Astrocyte of the cerebellum (primary cell): ENCODE measurements around the gene ACAP1.

Experiments used
- DNase-seq: peaks from one replicate; pipeline ENCODE4 v3.0.0-alpha.2; 2011; ENCODE audit warnings: low read depth
- H3K4me3 ChIP-seq: 2 replicates; pipeline ENCODE4 v1.5.1; 2011; ENCODE audit warnings: mild to moderate bottlenecking, low read depth, low read length, moderate library complexity
- CTCF ChIP-seq: IDR thresholded peaks from 2 replicates; pipeline ENCODE4 v1.5.1; 2012; ENCODE audit warnings: low read length, low read depth, moderate library complexity, mild to moderate bottlenecking; ENCODE audit errors: missing control alignments
- in situ Hi-C: cut with HindIII; loops from 2 replicates; pipeline ENCODE4 v1.10.0; 2017; ENCODE audit warnings: low sequenced_read_pairs

Gene ACAP1

GRCh38 chr17:7304179-7304578 lies 32.1 kb upstream of the ACAP1 start:
- no peak overlapping the region for H3K4me3 ChIP-seq
- in situ Hi-C loops = no loop called here
- TF ChIP-seq CTCF = no peak
- no peak for DNase-seq

DNA sequence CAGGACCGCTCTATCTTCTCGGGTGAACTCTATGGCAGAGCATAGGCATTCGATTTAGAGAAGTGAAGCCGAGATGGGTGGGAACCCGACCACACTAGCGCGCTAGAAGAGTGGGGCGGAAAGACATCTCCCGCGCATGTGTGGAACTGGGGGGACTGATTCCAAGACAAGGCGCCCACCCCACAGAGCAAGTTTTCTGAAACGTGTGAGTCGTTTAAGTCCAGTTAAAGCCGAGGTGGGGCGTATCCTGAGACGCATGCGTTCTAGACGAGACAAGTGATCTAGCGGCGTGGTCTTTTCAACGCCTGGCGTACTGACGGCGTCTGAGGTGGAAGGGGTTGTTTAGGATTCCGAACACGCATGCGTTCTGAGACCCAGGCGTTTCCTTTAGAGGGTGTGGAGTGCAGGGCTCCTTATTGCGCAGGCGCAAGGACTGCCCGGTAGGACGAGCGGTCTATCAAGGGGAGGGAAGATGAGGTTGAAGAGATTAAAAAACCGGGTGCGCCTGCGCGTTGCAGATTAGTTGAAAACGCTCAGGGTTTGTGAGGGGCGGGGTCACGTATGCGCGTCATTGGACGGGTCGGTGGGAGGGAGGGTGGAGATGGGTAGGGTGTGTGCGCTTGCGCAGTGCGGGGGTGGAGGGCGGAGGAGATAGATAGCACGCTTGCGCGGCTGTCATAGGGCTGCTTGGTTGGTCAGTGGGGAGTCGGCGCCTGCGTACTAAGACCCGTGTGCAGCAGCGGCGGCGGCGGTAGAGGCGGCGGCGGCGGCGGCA lies 29.2 kb upstream of the ACAP1 start, which contains the start of gene EIF5A:
Gene EIF5A, plus strand, starts transcription at position 718 of the 775 bp plus-strand sequence. CDS start 2,008 bp downstream, outside the sequence.
- in situ Hi-C loops = no loop called here
- H3K4me3 ChIP-seq = peak within 1 kb of the TSS; percentile 94
- TF ChIP-seq CTCF = no peak
- DNase-seq = peak; percentile 100

DNA sequence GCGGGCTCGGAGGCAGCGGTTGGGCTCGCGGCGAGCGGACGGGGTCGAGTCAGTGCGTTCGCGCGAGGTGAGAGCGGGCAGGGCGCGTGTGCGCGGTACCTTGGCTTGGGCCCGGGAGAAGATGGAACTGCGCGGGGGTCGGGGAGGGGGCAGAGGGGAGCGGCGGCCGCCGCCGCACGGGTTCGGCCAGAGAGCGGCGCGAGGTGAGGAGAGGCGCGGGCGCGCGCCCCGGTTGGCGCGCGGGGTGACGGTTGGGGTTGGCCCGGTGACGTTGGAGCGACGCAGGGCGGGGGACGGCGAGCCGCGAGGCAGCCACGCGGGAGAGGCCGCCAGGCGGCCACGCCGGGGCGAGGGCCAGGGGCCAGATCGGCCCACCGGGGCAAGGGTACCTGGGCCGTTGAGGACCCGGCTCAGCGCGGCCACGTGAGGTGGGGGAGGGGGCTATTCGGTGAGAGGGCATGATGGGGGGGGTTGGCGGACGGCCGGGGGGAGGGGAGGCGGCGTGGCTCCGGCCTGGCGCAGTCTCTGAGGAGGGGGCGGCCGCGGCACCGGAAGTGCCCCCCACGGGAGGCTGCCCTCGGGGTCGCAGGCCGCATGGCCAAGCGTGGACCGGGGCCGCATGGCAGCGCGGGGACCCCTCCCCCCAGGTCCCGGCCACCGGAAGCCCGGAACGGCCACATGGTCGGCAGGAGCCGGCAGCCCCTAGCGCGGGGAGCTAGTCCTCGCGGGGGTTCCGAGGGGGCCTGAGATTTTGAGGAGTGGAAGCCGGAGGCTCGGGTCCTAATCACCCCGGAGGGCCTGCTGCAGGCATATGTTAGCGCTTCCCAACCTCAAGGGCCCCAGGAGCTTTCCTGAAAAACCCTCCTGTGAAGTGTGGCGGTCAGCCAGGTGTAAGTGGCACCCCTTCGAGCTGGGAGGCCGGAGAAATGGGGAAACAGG lies 28.4 kb upstream of the ACAP1 start:
- no peak for TF ChIP-seq CTCF
- DNase-seq = no peak
- H3K4me3 ChIP-seq = peak overlapping the region; percentile 94
- in situ Hi-C loops = no loop called here

DNA sequence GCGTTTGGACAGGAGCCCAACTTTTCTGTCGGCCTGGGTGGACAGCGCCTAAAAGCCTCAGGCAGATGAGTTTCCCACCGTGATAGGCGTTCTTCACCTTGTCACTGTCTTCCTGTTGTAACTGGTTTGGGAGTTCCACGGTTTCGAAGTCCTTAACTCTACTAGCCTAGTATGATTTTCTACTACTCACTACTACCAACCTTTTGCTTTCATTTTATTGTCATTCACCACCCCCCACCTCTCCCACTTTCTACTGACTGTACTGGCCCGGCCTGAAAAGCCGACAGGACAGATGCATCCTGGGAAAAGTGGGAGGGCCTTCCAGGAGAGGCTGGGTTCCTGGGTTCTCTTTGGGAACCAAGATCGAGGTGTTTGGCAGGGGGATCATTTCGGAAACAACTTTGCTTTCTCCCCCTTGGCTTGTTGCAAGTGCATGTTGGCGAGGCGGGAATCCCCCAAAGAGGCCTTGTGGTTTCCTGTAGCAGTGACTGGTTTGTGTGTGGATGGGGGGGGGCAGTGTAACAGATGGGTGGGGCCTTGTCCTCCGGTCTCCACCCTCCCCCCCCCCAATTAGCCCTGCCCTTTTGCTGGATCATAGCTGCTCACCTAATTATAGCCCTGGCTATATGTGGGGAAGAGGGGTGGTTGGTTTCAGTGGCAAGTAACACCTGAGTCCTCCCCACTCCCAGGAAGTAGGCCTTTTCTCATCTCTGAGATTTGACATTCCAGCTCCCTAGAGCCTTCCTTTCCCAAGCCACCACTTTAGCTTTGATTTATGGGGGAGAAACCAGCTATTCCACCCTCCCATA lies 27.5 kb upstream of the ACAP1 start:
- in situ Hi-C loops = no loop called here
- DNase-seq = peak; percentile 68
- peak overlapping the region; percentile 94 for H3K4me3 ChIP-seq
- TF ChIP-seq CTCF = no peak

- TF ChIP-seq CTCF = no peak
- in situ Hi-C loops = no loop called here
- H3K4me3 ChIP-seq = peak overlapping the region; percentile 94
- no peak for DNase-seq
These were observed 26.7 kb upstream of the ACAP1 start for GRCh38 chr17:7309628-7310027.
